ENCODE results near the gene ZBTB12.

DNA sequence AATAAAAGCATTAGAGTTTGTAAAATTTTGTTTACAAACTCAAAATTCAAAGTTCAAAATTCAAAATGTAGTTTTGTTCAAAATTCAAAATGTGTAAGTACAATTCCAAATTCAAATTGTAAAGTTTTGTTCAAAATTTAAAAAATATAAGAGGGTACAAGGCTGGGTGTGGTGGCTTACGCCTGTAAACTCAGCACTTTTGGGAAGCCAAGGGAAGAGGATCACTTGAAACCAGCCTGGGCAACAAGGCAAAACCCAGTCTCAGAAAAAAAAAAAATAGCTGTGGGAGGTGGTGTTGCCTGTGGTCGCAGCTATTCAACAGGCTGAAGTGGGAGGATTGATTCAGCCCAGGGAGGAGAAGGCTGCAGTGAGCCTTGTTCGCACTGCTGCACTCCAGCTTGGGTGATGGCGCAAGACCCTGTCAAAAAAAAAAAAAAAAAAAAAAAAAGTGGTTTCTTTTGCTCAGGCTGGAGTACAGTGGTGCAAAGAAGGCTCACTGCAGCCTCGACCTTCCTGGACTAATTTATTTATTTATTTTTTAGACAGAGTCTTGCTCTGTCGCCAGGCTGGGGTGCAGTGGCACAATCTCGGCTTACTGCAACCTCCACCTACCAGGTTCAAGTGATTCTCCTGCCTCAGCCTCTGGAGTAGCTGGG lies 5.4 kb upstream of the ZBTB12 start:
- TF ChIP-seq GATA2 (IDR thresholded peaks at IDR 0.05; ENCODE audit: low read depth, low read length) (no peak), GATA3 (IDR thresholded peaks at IDR 0.05; ENCODE audit: low read depth, low read length) (no peak)
